GM23338 (cell line): ENCODE results near the gene SPSB4. TPM values are rescaled to one million over a fixed set of nuclear protein-coding genes. Genes with fewer than 3 reads are reported as not detected.

Experiments used
- ATAC-seq: fragments of 200-7000 bp; cut with Tn5 transposase; 3 replicates; pipeline ENCODE4 v1.9.1; 2020
- DNase-seq: peaks from one replicate; pipeline ENCODE4 v3.0.0-alpha.2; 2015; ENCODE audit warnings: low spot score
- H2AFZ ChIP-seq: fragments of 200-600 bp; sonication (generic); 2 replicates; pipeline ENCODE4 v1.8.0; 2016; ENCODE audit warnings: antibody characterized with exemption, mild to moderate bottlenecking, moderate library complexity
- H3F3A ChIP-seq: fragments of 200-600 bp; sonication (generic); replicated peaks from 2 replicates; pipeline ENCODE4 v1.8.0; 2017; ENCODE audit warnings: antibody characterized with exemption, mixed run types, low read depth
- H3K27ac ChIP-seq: fragments of 200-600 bp; sonication (generic); 2 replicates; pipeline ENCODE4 v1.6.1; 2016; ENCODE audit warnings: low read depth
- H3K27me3 ChIP-seq: fragments of 200-600 bp; sonication (generic); 2 replicates; pipeline ENCODE4 v1.8.0; 2016; ENCODE audit warnings: mild to moderate bottlenecking, mixed run types, moderate library complexity; ENCODE audit not compliant: insufficient read depth
- H3K36me3 ChIP-seq: fragments of 200-600 bp; sonication (generic); 2 replicates; pipeline ENCODE4 v1.8.0; 2016; ENCODE audit warnings: mild to moderate bottlenecking; ENCODE audit not compliant: insufficient read depth
- H3K4me1 ChIP-seq: fragments of 200-600 bp; sonication (generic); 2 replicates; pipeline ENCODE4 v1.8.0; 2016; ENCODE audit warnings: mild to moderate bottlenecking, moderate library complexity; ENCODE audit not compliant: insufficient read depth
- H3K4me2 ChIP-seq: fragments of 200-600 bp; sonication (generic); 2 replicates; pipeline ENCODE4 v1.7.1; 2017; ENCODE audit warnings: mixed run types
- H3K4me3 ChIP-seq: fragments of 200-600 bp; sonication (generic); 2 replicates; pipeline ENCODE4 v1.6.1; 2016; ENCODE audit warnings: mixed run types
- H3K79me2 ChIP-seq: fragments of 200-600 bp; sonication (generic); replicated peaks from 2 replicates; pipeline ENCODE4 v1.8.0; 2017; ENCODE audit warnings: mild to moderate bottlenecking; ENCODE audit not compliant: insufficient read depth
- H3K9me2 ChIP-seq: fragments of 200-600 bp; sonication (generic); 2 replicates; pipeline ENCODE4 v1.8.0; 2017; ENCODE audit not compliant: insufficient read depth
- H4K20me1 ChIP-seq: fragments of 200-600 bp; sonication (generic); replicated peaks from 2 replicates; pipeline ENCODE4 v1.8.0; 2017; ENCODE audit warnings: mild to moderate bottlenecking; ENCODE audit not compliant: insufficient read depth
- H3K27ac Mint-ChIP-seq: 2 replicates; pipeline ENCODE4 v1.8.0; 2020; ENCODE audit warnings: inconsistent platforms, mild to moderate bottlenecking, moderate library complexity, mixed read lengths
- H3K27me3 Mint-ChIP-seq: 3 replicates; pipeline ENCODE4 v1.8.0; 2022; ENCODE audit warnings: low read depth, mild to moderate bottlenecking, moderate library complexity, mixed read lengths, inconsistent platforms; ENCODE audit not compliant: insufficient read depth, poor library complexity
- H3K36me3 Mint-ChIP-seq: 3 replicates; pipeline ENCODE4 v1.8.0; 2021; ENCODE audit warnings: low read depth, mild to moderate bottlenecking, inconsistent platforms, moderate library complexity, mixed read lengths
- H3K4me1 Mint-ChIP-seq: 3 replicates; pipeline ENCODE4 v1.8.0; 2020; ENCODE audit warnings: mild to moderate bottlenecking, inconsistent platforms, mixed read lengths
- H3K4me3 Mint-ChIP-seq: 3 replicates; pipeline ENCODE4 v1.8.0; 2021; ENCODE audit warnings: moderate library complexity, mild to moderate bottlenecking, inconsistent platforms, mixed read lengths
- H3K9me3 Mint-ChIP-seq: 3 replicates; pipeline ENCODE4 v1.8.0; 2020; ENCODE audit warnings: moderate library complexity, mild to moderate bottlenecking, inconsistent platforms, mixed read lengths
- CREB1 ChIP-seq: fragments of 250-450 bp; sonication (Bioruptor Pico); IDR thresholded peaks from 2 replicates; pipeline ENCODE4 v1.5.0; 2020; ENCODE audit warnings: low read depth, mild to moderate bottlenecking, moderate library complexity
- EZH2 ChIP-seq: fragments of 200-600 bp; sonication (generic); IDR thresholded peaks from one replicate; pipeline ENCODE4 v1.8.0; 2017; ENCODE audit warnings: antibody characterized with exemption, mild to moderate bottlenecking, low read depth; ENCODE audit not compliant: unreplicated experiment
- EZH2phosphoT487 ChIP-seq: fragments of 200-600 bp; sonication (generic); IDR thresholded peaks from one replicate; pipeline ENCODE4 v1.8.1; 2018; ENCODE audit warnings: antibody characterized with exemption; ENCODE audit not compliant: unreplicated experiment
- POLR2AphosphoS5 ChIP-seq: IDR thresholded peaks from 2 replicates; pipeline ENCODE4 v1.6.1; 2016; ENCODE audit warnings: antibody characterized with exemption, low read depth
- STAT1 ChIP-seq: IDR thresholded peaks from one replicate; pipeline ENCODE4 v1.6.1; 2016; ENCODE audit warnings: antibody characterized with exemption; ENCODE audit not compliant: unreplicated experiment
- ZNF331 ChIP-seq: fragments of 250-450 bp; sonication (Bioruptor Pico); IDR thresholded peaks from 2 replicates; pipeline ENCODE4 v1.5.0; 2020; ENCODE audit warnings: low read depth, mild to moderate bottlenecking, moderate library complexity
- polyA plus RNA-seq: library from polyadenylated mRNA; unstranded; fragments of >200 nt; fragmentation: Nextera tagmentation; extraction: Ambion mirVana; gene quantifications from 2 replicates; pipeline ENCODE4 v1.2.1, GENCODE V29; 2016
- total RNA-seq: library from RNA; depleted of rRNA; stranded (reverse); fragments of >200 nt; shearing (Covaris generic); gene quantifications from 2 replicates; pipeline ENCODE4 v1.2.3, GENCODE V29; 2014
- TF ChIP-seq, protein P1 (sequence below), 2 experiments: fragments of 200-600 bp in 1 of 2; sonication (generic) in 1 of 2; conservative IDR thresholded peaks; 2 replicates each; pipeline versions ENCODE4 v1.5.1 to v1.6.1; 2016 to 2017; ENCODE audit warnings: antibody characterized with exemption in 2 of 2, low read depth in 2 of 2, mild to moderate bottlenecking in 2 of 2, moderate library complexity in 1 of 2
- TF ChIP-seq, protein P2 (sequence below): IDR thresholded peaks from 2 replicates; pipeline ENCODE4 v1.6.1; 2016; ENCODE audit warnings: antibody characterized with exemption
- TF ChIP-seq, protein P3 (sequence below): fragments of 250-450 bp; sonication (Bioruptor Pico); IDR thresholded peaks from 2 replicates; pipeline ENCODE4 v1.5.0; 2020; ENCODE audit warnings: mild to moderate bottlenecking, moderate library complexity
- TF ChIP-seq, protein P4 (sequence below): IDR thresholded peaks from one replicate; pipeline ENCODE4 v1.6.1; 2018; ENCODE audit warnings: antibody characterized with exemption; ENCODE audit not compliant: unreplicated experiment

Gene SPSB4
- total and polyA plus RNA-seq, 2 experiments from 2014 or later, result 6.7 to 25.9 TPM

DNA sequence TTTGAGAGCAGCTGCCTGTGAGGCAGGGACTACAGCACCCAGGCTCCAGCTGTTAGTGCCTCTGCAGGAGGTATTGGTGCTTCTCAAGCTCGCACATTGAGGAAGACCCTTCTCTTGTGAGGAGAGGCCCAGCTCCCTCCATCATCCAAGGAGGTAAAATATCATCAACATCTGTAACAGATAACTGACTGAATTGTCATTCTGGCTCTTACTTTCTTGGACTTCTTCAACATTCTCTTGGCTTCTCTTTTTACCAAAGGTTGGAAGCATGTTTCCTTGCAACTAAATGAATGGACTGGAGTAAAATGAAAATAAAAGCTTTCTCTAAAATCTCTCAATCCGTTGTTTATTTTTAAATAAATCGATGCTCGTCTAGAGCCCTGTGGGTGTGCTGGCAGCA lies 127.4 kb downstream of the SPSB4 start (continued):
- no peak for TF ChIP-seq ZNF331 (CRISPR knock-in tag)
- no peak for TF ChIP-seq STAT1
- TF ChIP-seq, protein P1, sequence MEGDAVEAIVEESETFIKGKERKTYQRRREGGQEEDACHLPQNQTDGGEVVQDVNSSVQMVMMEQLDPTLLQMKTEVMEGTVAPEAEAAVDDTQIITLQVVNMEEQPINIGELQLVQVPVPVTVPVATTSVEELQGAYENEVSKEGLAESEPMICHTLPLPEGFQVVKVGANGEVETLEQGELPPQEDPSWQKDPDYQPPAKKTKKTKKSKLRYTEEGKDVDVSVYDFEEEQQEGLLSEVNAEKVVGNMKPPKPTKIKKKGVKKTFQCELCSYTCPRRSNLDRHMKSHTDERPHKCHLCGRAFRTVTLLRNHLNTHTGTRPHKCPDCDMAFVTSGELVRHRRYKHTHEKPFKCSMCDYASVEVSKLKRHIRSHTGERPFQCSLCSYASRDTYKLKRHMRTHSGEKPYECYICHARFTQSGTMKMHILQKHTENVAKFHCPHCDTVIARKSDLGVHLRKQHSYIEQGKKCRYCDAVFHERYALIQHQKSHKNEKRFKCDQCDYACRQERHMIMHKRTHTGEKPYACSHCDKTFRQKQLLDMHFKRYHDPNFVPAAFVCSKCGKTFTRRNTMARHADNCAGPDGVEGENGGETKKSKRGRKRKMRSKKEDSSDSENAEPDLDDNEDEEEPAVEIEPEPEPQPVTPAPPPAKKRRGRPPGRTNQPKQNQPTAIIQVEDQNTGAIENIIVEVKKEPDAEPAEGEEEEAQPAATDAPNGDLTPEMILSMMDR (conservative IDR thresholded peaks at IDR 0.05; ENCODE audit: low read depth in 2 of 2), result no peak
- TF ChIP-seq CREB1, result no peak

DNA sequence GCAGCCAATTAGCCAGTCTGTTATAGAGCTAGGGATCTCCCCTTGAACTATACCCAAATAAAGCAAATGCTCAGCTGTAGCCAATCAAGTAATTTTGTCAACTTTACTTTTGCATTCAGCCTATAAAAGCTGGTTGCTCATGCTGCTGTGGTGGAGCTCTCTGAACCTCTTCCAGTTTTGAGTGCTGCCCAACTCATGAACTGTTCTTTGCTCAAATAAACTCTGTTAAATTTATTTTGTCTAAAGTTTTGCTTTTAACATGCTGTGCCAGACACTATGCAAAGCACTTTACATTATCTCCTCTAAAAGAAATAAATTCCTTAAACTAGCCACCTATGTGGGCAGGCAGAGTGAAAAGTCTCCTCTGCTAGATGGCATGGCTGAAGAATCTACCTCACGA lies 128.8 kb downstream of the SPSB4 start:
- Histone ChIP-seq H3K4me1 (peaks cover 3% of the 10 kb centered on the region; the same call in 1 of the 2 replicates), H3K36me3 (no peaks in the 10 kb centered on the region), H3K27me3 (no peaks in the 10 kb centered on the region), H4K20me1 (no peaks in the 10 kb centered on the region), H3K27ac (no peak overlapping the region), H3K9me2 (no peaks in the 10 kb centered on the region), H2AFZ (no peak overlapping the region), H3K4me2 (no peak overlapping the region), H3K4me3 (no peak overlapping the region), H3K79me2 (no peaks in the 10 kb centered on the region), H3F3A (no peaks in the 10 kb centered on the region)
- Mint-ChIP-seq H3K4me1 (peaks cover 6% of the 10 kb centered on the region), H3K9me3 (peaks cover 21% of the 10 kb centered on the region), H3K27me3 (peaks cover 2% of the 10 kb centered on the region), H3K27ac (no peak overlapping the region), H3K4me3 (no peak overlapping the region), H3K36me3 (peaks cover 14% of the 10 kb centered on the region; the same call in 2 of the 3 replicates)
- ATAC-seq (no peak), DNase-seq (no peak)
- no peak for TF ChIP-seq POLR2AphosphoS5
- TF ChIP-seq, protein P1 (conservative IDR thresholded peaks at IDR 0.05; ENCODE audit: low read depth in 2 of 2), result no peak
- TF ChIP-seq CREB1, result no peak
- TF ChIP-seq, protein P2, sequence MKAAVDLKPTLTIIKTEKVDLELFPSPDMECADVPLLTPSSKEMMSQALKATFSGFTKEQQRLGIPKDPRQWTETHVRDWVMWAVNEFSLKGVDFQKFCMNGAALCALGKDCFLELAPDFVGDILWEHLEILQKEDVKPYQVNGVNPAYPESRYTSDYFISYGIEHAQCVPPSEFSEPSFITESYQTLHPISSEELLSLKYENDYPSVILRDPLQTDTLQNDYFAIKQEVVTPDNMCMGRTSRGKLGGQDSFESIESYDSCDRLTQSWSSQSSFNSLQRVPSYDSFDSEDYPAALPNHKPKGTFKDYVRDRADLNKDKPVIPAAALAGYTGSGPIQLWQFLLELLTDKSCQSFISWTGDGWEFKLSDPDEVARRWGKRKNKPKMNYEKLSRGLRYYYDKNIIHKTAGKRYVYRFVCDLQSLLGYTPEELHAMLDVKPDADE, result no peak
- TF ChIP-seq EZH2, result no peak
- TF ChIP-seq, protein P3, sequence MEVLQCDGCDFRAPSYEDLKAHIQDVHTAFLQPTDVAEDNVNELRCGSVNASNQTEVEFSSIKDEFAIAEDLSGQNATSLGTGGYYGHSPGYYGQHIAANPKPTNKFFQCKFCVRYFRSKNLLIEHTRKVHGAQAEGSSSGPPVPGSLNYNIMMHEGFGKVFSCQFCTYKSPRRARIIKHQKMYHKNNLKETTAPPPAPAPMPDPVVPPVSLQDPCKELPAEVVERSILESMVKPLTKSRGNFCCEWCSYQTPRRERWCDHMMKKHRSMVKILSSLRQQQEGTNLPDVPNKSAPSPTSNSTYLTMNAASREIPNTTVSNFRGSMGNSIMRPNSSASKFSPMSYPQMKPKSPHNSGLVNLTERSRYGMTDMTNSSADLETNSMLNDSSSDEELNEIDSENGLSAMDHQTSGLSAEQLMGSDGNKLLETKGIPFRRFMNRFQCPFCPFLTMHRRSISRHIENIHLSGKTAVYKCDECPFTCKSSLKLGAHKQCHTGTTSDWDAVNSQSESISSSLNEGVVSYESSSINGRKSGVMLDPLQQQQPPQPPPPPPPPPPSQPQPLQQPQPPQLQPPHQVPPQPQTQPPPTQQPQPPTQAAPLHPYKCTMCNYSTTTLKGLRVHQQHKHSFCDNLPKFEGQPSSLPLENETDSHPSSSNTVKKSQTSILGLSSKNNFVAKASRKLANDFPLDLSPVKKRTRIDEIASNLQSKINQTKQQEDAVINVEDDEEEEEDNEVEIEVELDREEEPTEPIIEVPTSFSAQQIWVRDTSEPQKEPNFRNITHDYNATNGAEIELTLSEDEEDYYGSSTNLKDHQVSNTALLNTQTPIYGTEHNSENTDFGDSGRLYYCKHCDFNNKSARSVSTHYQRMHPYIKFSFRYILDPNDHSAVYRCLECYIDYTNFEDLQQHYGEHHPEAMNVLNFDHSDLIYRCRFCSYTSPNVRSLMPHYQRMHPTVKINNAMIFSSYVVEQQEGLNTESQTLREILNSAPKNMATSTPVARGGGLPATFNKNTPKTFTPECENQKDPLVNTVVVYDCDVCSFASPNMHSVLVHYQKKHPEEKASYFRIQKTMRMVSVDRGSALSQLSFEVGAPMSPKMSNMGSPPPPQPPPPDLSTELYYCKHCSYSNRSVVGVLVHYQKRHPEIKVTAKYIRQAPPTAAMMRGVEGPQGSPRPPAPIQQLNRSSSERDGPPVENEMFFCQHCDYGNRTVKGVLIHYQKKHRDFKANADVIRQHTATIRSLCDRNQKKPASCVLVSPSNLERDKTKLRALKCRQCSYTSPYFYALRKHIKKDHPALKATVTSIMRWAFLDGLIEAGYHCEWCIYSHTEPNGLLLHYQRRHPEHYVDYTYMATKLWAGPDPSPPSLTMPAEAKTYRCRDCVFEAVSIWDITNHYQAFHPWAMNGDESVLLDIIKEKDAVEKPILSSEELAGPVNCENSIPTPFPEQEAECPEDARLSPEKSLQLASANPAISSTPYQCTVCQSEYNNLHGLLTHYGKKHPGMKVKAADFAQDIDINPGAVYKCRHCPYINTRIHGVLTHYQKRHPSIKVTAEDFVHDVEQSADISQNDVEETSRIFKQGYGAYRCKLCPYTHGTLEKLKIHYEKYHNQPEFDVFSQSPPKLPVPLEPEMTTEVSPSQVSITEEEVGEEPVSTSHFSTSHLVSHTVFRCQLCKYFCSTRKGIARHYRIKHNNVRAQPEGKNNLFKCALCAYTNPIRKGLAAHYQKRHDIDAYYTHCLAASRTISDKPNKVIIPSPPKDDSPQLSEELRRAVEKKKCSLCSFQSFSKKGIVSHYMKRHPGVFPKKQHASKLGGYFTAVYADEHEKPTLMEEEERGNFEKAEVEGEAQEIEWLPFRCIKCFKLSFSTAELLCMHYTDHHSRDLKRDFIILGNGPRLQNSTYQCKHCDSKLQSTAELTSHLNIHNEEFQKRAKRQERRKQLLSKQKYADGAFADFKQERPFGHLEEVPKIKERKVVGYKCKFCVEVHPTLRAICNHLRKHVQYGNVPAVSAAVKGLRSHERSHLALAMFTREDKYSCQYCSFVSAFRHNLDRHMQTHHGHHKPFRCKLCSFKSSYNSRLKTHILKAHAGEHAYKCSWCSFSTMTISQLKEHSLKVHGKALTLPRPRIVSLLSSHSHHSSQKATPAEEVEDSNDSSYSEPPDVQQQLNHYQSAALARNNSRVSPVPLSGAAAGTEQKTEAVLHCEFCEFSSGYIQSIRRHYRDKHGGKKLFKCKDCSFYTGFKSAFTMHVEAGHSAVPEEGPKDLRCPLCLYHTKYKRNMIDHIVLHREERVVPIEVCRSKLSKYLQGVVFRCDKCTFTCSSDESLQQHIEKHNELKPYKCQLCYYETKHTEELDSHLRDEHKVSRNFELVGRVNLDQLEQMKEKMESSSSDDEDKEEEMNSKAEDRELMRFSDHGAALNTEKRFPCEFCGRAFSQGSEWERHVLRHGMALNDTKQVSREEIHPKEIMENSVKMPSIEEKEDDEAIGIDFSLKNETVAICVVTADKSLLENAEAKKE (CRISPR knock-in tag), result no peak
- TF ChIP-seq ZNF331 (CRISPR knock-in tag), result no peak
- TF ChIP-seq EZH2phosphoT487, result no peak
- TF ChIP-seq STAT1, result no peak
- TF ChIP-seq, protein P4, sequence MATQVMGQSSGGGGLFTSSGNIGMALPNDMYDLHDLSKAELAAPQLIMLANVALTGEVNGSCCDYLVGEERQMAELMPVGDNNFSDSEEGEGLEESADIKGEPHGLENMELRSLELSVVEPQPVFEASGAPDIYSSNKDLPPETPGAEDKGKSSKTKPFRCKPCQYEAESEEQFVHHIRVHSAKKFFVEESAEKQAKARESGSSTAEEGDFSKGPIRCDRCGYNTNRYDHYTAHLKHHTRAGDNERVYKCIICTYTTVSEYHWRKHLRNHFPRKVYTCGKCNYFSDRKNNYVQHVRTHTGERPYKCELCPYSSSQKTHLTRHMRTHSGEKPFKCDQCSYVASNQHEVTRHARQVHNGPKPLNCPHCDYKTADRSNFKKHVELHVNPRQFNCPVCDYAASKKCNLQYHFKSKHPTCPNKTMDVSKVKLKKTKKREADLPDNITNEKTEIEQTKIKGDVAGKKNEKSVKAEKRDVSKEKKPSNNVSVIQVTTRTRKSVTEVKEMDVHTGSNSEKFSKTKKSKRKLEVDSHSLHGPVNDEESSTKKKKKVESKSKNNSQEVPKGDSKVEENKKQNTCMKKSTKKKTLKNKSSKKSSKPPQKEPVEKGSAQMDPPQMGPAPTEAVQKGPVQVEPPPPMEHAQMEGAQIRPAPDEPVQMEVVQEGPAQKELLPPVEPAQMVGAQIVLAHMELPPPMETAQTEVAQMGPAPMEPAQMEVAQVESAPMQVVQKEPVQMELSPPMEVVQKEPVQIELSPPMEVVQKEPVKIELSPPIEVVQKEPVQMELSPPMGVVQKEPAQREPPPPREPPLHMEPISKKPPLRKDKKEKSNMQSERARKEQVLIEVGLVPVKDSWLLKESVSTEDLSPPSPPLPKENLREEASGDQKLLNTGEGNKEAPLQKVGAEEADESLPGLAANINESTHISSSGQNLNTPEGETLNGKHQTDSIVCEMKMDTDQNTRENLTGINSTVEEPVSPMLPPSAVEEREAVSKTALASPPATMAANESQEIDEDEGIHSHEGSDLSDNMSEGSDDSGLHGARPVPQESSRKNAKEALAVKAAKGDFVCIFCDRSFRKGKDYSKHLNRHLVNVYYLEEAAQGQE, result no peak
